HG03095 (cell line): ENCODE measurements around the gene LDLRAD4.

Experiments used
- ATAC-seq: cut with Tn5 transposase; IDR thresholded peaks from one replicate; pipeline ENCODE4 v1.9.1; 2021; ENCODE audit warnings: moderate library complexity; ENCODE audit not compliant: unreplicated experiment

LDLRAD4 gene

GRCh38 chr18:13264091-13265007 is 45.8 kb downstream of the LDLRAD4 start:
- ATAC-seq: no peak

GRCh38 chr18:13265008-13265910 is 46.7 kb downstream of the LDLRAD4 start:
- no peak for ATAC-seq

- ATAC-seq: no peak
These were observed 47.3 kb downstream of the LDLRAD4 start for GRCh38 chr18:13265911-13266217.

GRCh38 chr18:13266218-13267100 is 47.9 kb downstream of the LDLRAD4 start:
- no peak for ATAC-seq

- no peak for ATAC-seq
These were observed 48.9 kb downstream of the LDLRAD4 start for GRCh38 chr18:13267431-13267873.

- ATAC-seq: no peak
These were observed 49.8 kb downstream of the LDLRAD4 start for GRCh38 chr18:13268158-13269012.

GRCh38 chr18:13269013-13269280 is 50.4 kb downstream of the LDLRAD4 start:
- no peak for ATAC-seq

- no peak for ATAC-seq
These were observed 51.0 kb downstream of the LDLRAD4 start for GRCh38 chr18:13269521-13270011.

GRCh38 chr18:13270279-13270855 is 51.8 kb downstream of the LDLRAD4 start:
- ATAC-seq: no peak

- no peak for ATAC-seq
These were observed 52.8 kb downstream of the LDLRAD4 start for GRCh38 chr18:13271302-13271911.

GRCh38 chr18:13272416-13272815 is 53.9 kb downstream of the LDLRAD4 start:
- ATAC-seq: no peak

- ATAC-seq: no peak
These were observed 55.2 kb downstream of the LDLRAD4 start for GRCh38 chr18:13273800-13274199.

- ATAC-seq: no peak
These were observed 56.5 kb downstream of the LDLRAD4 start for GRCh38 chr18:13275075-13275474.

- no peak for ATAC-seq
These were observed 58.3 kb downstream of the LDLRAD4 start for GRCh38 chr18:13276530-13277520.

- no peak for ATAC-seq
These were observed 59.6 kb downstream of the LDLRAD4 start for GRCh38 chr18:13278062-13278630.

- peak; percentile 49 for ATAC-seq
These were observed 60.9 kb downstream of the LDLRAD4 start for GRCh38 chr18:13279181-13280069.
